Adrenal gland (tissue), 5 donors: ENCODE data around the gene PSD.

Experiments
- CTCF ChIP-seq, 6 experiments: fragments of 450-650 bp in 4 of 6; fragments of 200-600 bp in 2 of 6; sonication (generic) in 1 of 6; IDR thresholded peaks; 1 replicate in 5 of 6; 2 replicates in 1 of 6; pipeline versions ENCODE4 v1.5.1 to v1.8.0; 2016 to 2021; ENCODE audit warnings: antibody characterized with exemption in 6 of 6, mild to moderate bottlenecking in 2 of 6, moderate library complexity in 1 of 6
- POLR2A ChIP-seq, 2 donors: fragments of 450-650 bp; IDR thresholded peaks; one replicate each; pipeline ENCODE4 v1.6.1; 2017; ENCODE audit warnings: antibody characterized with exemption in 2 of 2, mild to moderate bottlenecking in 2 of 2, moderate library complexity in 1 of 2
- donor health status: DM: no; HTN: no; CAD: no.

GRCh38 chr10:102460836-102461186 lies 42.2 kb upstream of the PSD start:
- TF ChIP-seq CTCF (IDR thresholded peaks at IDR 0.05) (no peak), POLR2A (IDR thresholded peaks at IDR 0.05) (no peak)
